ENCODE results near the gene GBF1. TPM values are rescaled to one million over a fixed set of nuclear protein-coding genes. Genes with fewer than 3 reads are reported as not detected.
A peak's percentile ranks its signal among the peaks of the same experiment; 100 is the strongest.

The GBF1 gene
- polyA plus RNA-seq, 3 donors: 49.5 to 58.4 (median 53.6) TPM

- DNase-seq: no peak
Observed at GRCh38 chr10:102262744-102263370, 17.5 kb downstream of the GBF1 start.

GRCh38 chr10:102264371-102264770 is 19.0 kb downstream of the GBF1 start:
- DNase-seq: no peak

GRCh38 chr10:102266670-102267069 is 21.3 kb downstream of the GBF1 start:
- DNase-seq: no peak

- no peak for DNase-seq
Observed at GRCh38 chr10:102267748-102268147, 22.4 kb downstream of the GBF1 start.

GRCh38 chr10:102268375-102268888 is 23.1 kb downstream of the GBF1 start:
- DNase-seq: no peak

GRCh38 chr10:102269017-102269416 is 23.7 kb downstream of the GBF1 start:
- no peak for DNase-seq

GRCh38 chr10:102274062-102274461 is 28.7 kb downstream of the GBF1 start:
- no peak for DNase-seq

GRCh38 chr10:102275343-102275742 is 30.0 kb downstream of the GBF1 start:
- no peak for DNase-seq

- DNase-seq: no peak
Observed at GRCh38 chr10:102279104-102279503, 33.8 kb downstream of the GBF1 start.

- peak; percentile 40 for DNase-seq
Observed at GRCh38 chr10:102280397-102281101, 35.2 kb downstream of the GBF1 start.

GRCh38 chr10:102281102-102281487 is 35.8 kb downstream of the GBF1 start:
- DNase-seq: peak; percentile 52

GRCh38 chr10:102283488-102283887 is 38.2 kb downstream of the GBF1 start:
- no peak for DNase-seq

- DNase-seq: no peak
Observed at GRCh38 chr10:102283890-102284289, 38.6 kb downstream of the GBF1 start.

- no peak for DNase-seq
Observed at GRCh38 chr10:102284531-102284930, 39.2 kb downstream of the GBF1 start.

- no peak for DNase-seq
Observed at GRCh38 chr10:102285133-102285532, 39.8 kb downstream of the GBF1 start.

- peak; percentile 47 for DNase-seq
Observed at GRCh38 chr10:102286216-102286615, 40.9 kb downstream of the GBF1 start.

GRCh38 chr10:102287538-102287937 is 42.2 kb downstream of the GBF1 start:
- no peak for DNase-seq

- DNase-seq: no peak
Observed at GRCh38 chr10:102287991-102288390, 42.7 kb downstream of the GBF1 start.

GRCh38 chr10:102289356-102289755 is 44.0 kb downstream of the GBF1 start:
- DNase-seq: no peak

GRCh38 chr10:102289840-102290239 is 44.5 kb downstream of the GBF1 start:
- DNase-seq: no peak

GRCh38 chr10:102291221-102291905 is 46.0 kb downstream of the GBF1 start:
- DNase-seq: no peak

GRCh38 chr10:102297101-102297500 is 51.8 kb downstream of the GBF1 start:
- DNase-seq: no peak

GRCh38 chr10:102298899-102299298 is 53.6 kb downstream of the GBF1 start:
- DNase-seq: no peak
